Esophagus squamous epithelium (tissue), 4 donors: Measurements from ENCODE around the gene MCTP2.

Experiments
- POLR2A ChIP-seq, 4 donors: fragments of 450-650 bp; IDR thresholded peaks; one replicate each; pipeline ENCODE4 v1.6.1; 2017; ENCODE audit warnings: antibody characterized with exemption in 4 of 4, mild to moderate bottlenecking in 4 of 4, moderate library complexity in 3 of 4
- TF ChIP-seq, protein P1 (sequence below), 6 experiments: fragments of 450-650 bp in 4 of 6; fragments of 200-600 bp in 2 of 6; sonication (generic) in 2 of 6; IDR thresholded peaks; one replicate each; pipeline ENCODE4 v1.5.1; 2016 to 2019; ENCODE audit warnings: antibody characterized with exemption in 6 of 6, mild to moderate bottlenecking in 4 of 6, moderate library complexity in 4 of 6

DNA sequence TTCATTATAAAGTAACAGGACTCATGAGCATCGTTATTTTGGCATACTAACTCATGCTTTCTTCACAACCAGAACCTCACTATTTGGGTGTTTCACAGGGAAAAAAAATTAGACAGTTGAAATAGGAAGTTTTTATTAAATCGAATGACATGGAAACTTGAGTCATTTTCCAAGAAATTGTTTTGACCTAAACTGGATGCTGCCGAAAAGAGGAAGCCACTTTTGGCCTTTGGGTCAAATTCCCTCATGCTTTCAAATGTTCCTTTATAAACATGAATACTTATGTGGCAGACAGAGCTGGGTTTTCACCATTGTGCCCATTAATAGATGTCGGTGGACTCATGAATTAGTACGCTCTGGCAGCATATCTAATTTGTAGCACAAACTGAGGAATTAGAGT lies 224.9 kb downstream of the MCTP2 start:
- TF ChIP-seq, protein P1, sequence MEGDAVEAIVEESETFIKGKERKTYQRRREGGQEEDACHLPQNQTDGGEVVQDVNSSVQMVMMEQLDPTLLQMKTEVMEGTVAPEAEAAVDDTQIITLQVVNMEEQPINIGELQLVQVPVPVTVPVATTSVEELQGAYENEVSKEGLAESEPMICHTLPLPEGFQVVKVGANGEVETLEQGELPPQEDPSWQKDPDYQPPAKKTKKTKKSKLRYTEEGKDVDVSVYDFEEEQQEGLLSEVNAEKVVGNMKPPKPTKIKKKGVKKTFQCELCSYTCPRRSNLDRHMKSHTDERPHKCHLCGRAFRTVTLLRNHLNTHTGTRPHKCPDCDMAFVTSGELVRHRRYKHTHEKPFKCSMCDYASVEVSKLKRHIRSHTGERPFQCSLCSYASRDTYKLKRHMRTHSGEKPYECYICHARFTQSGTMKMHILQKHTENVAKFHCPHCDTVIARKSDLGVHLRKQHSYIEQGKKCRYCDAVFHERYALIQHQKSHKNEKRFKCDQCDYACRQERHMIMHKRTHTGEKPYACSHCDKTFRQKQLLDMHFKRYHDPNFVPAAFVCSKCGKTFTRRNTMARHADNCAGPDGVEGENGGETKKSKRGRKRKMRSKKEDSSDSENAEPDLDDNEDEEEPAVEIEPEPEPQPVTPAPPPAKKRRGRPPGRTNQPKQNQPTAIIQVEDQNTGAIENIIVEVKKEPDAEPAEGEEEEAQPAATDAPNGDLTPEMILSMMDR (IDR thresholded peaks at IDR 0.05): no peak
- TF ChIP-seq POLR2A (IDR thresholded peaks at IDR 0.05): no peak
